TTC549 (cell line): ENCODE measurements around the gene SMIM24.

Source experiments
- FAIRE-seq: peaks from 2 replicates; lab custom pipeline; 2012; peaks lifted over from hg19 to GRCh38; lab: Jason Lieb, UNC

SMIM24 gene

GRCh38 chr19:3471954-3472655 is 8.2 kb downstream of the SMIM24 start:
- no peak for FAIRE-seq

- no peak for FAIRE-seq
Observed at GRCh38 chr19:3470500-3471128, 9.7 kb downstream of the SMIM24 start.

GRCh38 chr19:3469638-3470499 is 10.5 kb downstream of the SMIM24 start:
- no peak for FAIRE-seq

GRCh38 chr19:3468211-3468610 is 12.1 kb downstream of the SMIM24 start:
- FAIRE-seq: no peak

- no peak for FAIRE-seq
Observed at GRCh38 chr19:3467437-3468198, 12.7 kb downstream of the SMIM24 start.

GRCh38 chr19:3466635-3467034 is 13.7 kb downstream of the SMIM24 start:
- no peak for FAIRE-seq

GRCh38 chr19:3465552-3465951 is 14.8 kb downstream of the SMIM24 start:
- FAIRE-seq: no peak

GRCh38 chr19:3464587-3465235 is 15.6 kb downstream of the SMIM24 start:
- no peak for FAIRE-seq

- FAIRE-seq: no peak
Observed at GRCh38 chr19:3463714-3464586, 16.4 kb downstream of the SMIM24 start.

GRCh38 chr19:3462991-3463713 is 17.2 kb downstream of the SMIM24 start:
- FAIRE-seq: no peak

- no peak for FAIRE-seq
Observed at GRCh38 chr19:3459965-3460582, 20.3 kb downstream of the SMIM24 start.

- no peak for FAIRE-seq
Observed at GRCh38 chr19:3459089-3459881, 21.0 kb downstream of the SMIM24 start.

GRCh38 chr19:3458229-3459088 is 21.9 kb downstream of the SMIM24 start:
- FAIRE-seq: no peak

- no peak for FAIRE-seq
Observed at GRCh38 chr19:3457528-3458228, 22.6 kb downstream of the SMIM24 start.

GRCh38 chr19:3456925-3457527 is 23.3 kb downstream of the SMIM24 start:
- FAIRE-seq: no peak

- no peak for FAIRE-seq
Observed at GRCh38 chr19:3455960-3456601, 24.2 kb downstream of the SMIM24 start.
